Mesendoderm (in vitro differentiated cells): ENCODE data around the gene DCUN1D3.

Source experiments
- DNase-seq: peaks from one replicate; pipeline ENCODE4 v3.0.0; 2013
- H2AK5ac ChIP-seq: 2 replicates; pipeline ENCODE4 v1.6.1; 2013; ENCODE audit warnings: low read length, inconsistent platforms
- H2BK120ac ChIP-seq: 2 replicates; pipeline ENCODE4 v1.6.1; 2013; ENCODE audit warnings: low read depth, mild to moderate bottlenecking, low read length, moderate library complexity, mixed read lengths
- H2BK15ac ChIP-seq: replicated peaks from 2 replicates; pipeline ENCODE4 v1.6.1; 2013; ENCODE audit warnings: low read depth, mild to moderate bottlenecking, moderate library complexity
- H2BK5ac ChIP-seq: 2 replicates; pipeline ENCODE4 v1.6.1; 2013; ENCODE audit warnings: low read length, inconsistent platforms
- H3K18ac ChIP-seq: 2 replicates; pipeline ENCODE4 v1.6.1; 2013; ENCODE audit warnings: mild to moderate bottlenecking, low read length, mixed read lengths
- H3K23ac ChIP-seq: one replicate; pipeline ENCODE4 v1.6.1; 2013; ENCODE audit warnings: low read length
- H3K27ac ChIP-seq: 2 replicates; pipeline ENCODE4 v1.5.1; 2013; ENCODE audit warnings: low read depth, mild to moderate bottlenecking, inconsistent platforms, low read length, moderate library complexity
- H3K27me3 ChIP-seq: 2 replicates; pipeline ENCODE4 v1.6.1; 2013; ENCODE audit warnings: low read length, control low read depth, mild to moderate bottlenecking, inconsistent platforms; ENCODE audit not compliant: insufficient read depth, poor library complexity
- H3K36me3 ChIP-seq: 2 replicates; pipeline ENCODE4 v1.6.1; 2013; ENCODE audit warnings: low read length, inconsistent platforms; ENCODE audit not compliant: control insufficient read depth, insufficient read depth
- H3K4ac ChIP-seq: one replicate; pipeline ENCODE4 v1.6.1; 2013; ENCODE audit warnings: low read depth, mild to moderate bottlenecking, low read length, moderate library complexity
- H3K4me1 ChIP-seq: 2 replicates; pipeline ENCODE4 v1.6.1; 2013; ENCODE audit warnings: low read depth, low read length, inconsistent platforms; ENCODE audit not compliant: control insufficient read depth
- H3K4me2 ChIP-seq: 2 replicates; pipeline ENCODE4 v1.6.1; 2013; ENCODE audit warnings: low read length
- H3K4me3 ChIP-seq: 2 replicates; pipeline ENCODE4 v1.5.1; 2013; ENCODE audit warnings: mild to moderate bottlenecking, low read length
- H3K56ac ChIP-seq: one replicate; pipeline ENCODE4 v1.6.1; 2013; ENCODE audit warnings: low read length
- H3K79me1 ChIP-seq: 2 replicates; pipeline ENCODE4 v1.6.1; 2013; ENCODE audit warnings: low read length, inconsistent platforms
- H3K79me2 ChIP-seq: 2 replicates; pipeline ENCODE4 v1.6.1; 2013; ENCODE audit warnings: mild to moderate bottlenecking, low read length; ENCODE audit not compliant: control insufficient read depth, insufficient read depth
- H3K9ac ChIP-seq: 2 replicates; pipeline ENCODE4 v1.6.1; 2013; ENCODE audit warnings: low read length, inconsistent platforms
- H4K5ac ChIP-seq: one replicate; pipeline ENCODE4 v1.6.1; 2013; ENCODE audit warnings: low read length
- H4K8ac ChIP-seq: one replicate; pipeline ENCODE4 v1.6.1; 2013; ENCODE audit warnings: low read depth, mild to moderate bottlenecking, control low read depth, low read length, moderate library complexity
- WGBS: extraction: QIAGEN DNeasy Blood & Tissue Kit; methylation state at CpG from one replicate; pipeline ENCODE4 v1.1.7; 2013; ENCODE audit warnings: low lambda C conversion rate, missing lambda C conversion rate; ENCODE audit not compliant: insufficient coverage; ENCODE audit errors: extremely low coverage; 5-methylcytosine and 5-hydroxymethylcytosine counted together

Gene DCUN1D3

DNA sequence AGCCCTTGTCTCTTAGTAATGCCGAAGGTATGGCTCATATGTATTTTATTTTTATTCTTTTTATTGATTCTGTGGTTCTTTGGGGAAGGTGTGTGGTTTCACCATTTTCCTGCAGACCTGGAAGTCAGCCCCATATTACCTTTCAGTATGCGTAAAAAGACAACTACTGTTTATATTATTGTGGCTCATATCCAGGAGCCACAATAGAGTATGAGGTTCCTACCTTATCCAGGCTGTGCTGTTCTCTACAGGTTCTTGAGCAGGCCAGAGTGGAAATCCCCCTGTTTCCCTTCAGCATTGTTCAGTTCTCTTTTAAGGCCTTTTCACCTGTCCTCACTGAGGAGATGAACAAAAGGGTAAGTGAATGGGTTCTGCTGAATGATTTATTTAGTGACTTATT is 60.7 kb downstream of the DCUN1D3 start:
- no peak for DNase-seq
- Histone ChIP-seq H3K79me2 (no peaks in the 10 kb centered on the region), H3K27ac (no peak overlapping the region), H3K4me1 (no peaks in the 10 kb centered on the region), H4K8ac (no peak overlapping the region), H3K36me3 (peaks cover 2% of the 10 kb centered on the region), H2BK120ac (no peak overlapping the region), H3K4ac (no peak overlapping the region), H3K9ac (no peak overlapping the region), H2BK15ac (no peak overlapping the region), H3K56ac (no peak overlapping the region), H3K18ac (no peak overlapping the region), H3K4me3 (no peak overlapping the region), H3K23ac (no peak overlapping the region), H2BK5ac (no peak overlapping the region), H2AK5ac (no peak overlapping the region), H3K4me2 (no peak overlapping the region), H3K27me3 (no peaks in the 10 kb centered on the region), H3K79me1 (no peaks in the 10 kb centered on the region), H4K5ac (no peak overlapping the region)
- no CpG with 5 or more reads among the region's 2 CpGs for WGBS

DNA sequence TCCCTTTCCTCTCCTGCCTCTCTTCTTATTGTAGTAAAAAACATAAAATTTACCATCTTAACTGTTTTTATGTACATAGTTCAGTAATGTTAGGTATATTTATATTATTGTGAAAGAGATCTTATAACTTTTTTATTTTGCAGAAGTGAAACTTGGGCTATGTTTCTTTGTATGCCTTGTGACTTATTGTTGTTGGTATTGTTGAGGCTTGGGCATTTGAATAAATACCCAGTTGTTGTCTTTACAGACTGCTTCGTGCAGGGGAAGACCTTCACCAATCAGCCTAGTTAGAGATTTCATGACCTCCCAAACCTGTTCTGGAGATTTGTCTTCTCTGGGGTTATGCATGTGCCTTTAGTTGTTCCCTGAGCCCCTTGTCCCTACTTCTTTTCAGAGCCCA is 61.9 kb downstream of the DCUN1D3 start:
- no peak overlapping the region for H3K27ac ChIP-seq
- no peak overlapping the region for H3K4me3 ChIP-seq
- no peak overlapping the region for H2AK5ac ChIP-seq
- no peak overlapping the region for H2BK5ac ChIP-seq
- no peaks in the 10 kb centered on the region for H3K79me2 ChIP-seq
- H3K36me3 ChIP-seq, result peaks cover 2% of the 10 kb centered on the region
- H3K79me1 ChIP-seq, result no peaks in the 10 kb centered on the region
- H3K4me2 ChIP-seq, result no peak overlapping the region
- no peak overlapping the region for H3K23ac ChIP-seq
- DNase-seq, result no peak
- H3K9ac ChIP-seq, result no peak overlapping the region
- H4K8ac ChIP-seq, result no peak overlapping the region
- no peak overlapping the region for H4K5ac ChIP-seq
- H3K18ac ChIP-seq, result no peak overlapping the region
- no peak overlapping the region for H2BK15ac ChIP-seq
- WGBS, result no CpG with 5 or more reads among the region's 1 CpG
- H3K4ac ChIP-seq, result no peak overlapping the region
- no peak overlapping the region for H3K56ac ChIP-seq
- H3K4me1 ChIP-seq, result no peaks in the 10 kb centered on the region
- no peaks in the 10 kb centered on the region for H3K27me3 ChIP-seq
- no peak overlapping the region for H2BK120ac ChIP-seq

DNA sequence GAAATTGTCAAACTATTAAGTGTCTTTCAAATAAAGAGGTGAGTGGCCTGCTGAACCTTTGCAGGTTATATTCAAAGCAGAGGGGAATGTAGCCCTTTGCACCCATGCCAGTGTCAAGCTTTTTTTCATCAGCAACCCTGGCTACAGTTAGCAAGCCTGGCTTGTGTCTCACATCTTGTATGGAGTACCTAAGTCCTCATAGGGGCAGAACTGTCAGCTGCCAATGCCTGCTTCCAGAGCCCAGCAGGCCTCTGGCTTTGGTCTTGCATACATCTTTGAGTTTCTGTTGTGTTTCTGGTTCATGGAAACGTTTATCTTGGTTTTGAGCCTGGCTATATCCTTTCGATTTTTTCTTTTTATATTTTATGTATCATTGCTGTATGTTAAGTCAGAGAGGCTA is 67.1 kb downstream of the DCUN1D3 start:
- no peak overlapping the region for H3K18ac ChIP-seq
- H3K23ac ChIP-seq, result no peak overlapping the region
- H3K56ac ChIP-seq, result no peak overlapping the region
- H3K4me1 ChIP-seq, result no peaks in the 10 kb centered on the region
- no peak overlapping the region for H3K9ac ChIP-seq
- H3K4me3 ChIP-seq, result no peak overlapping the region
- no peak overlapping the region for H3K4me2 ChIP-seq
- no peaks in the 10 kb centered on the region for H3K79me2 ChIP-seq
- no peaks in the 10 kb centered on the region for H3K27me3 ChIP-seq
- H4K8ac ChIP-seq, result no peak overlapping the region
- H3K4ac ChIP-seq, result no peak overlapping the region
- no CpG with 5 or more reads among the region's 2 CpGs for WGBS
- no peak for DNase-seq
- H3K79me1 ChIP-seq, result no peaks in the 10 kb centered on the region
- H3K36me3 ChIP-seq, result no peaks in the 10 kb centered on the region
- no peak overlapping the region for H2BK15ac ChIP-seq
- H2AK5ac ChIP-seq, result no peak overlapping the region
- H4K5ac ChIP-seq, result no peak overlapping the region
- no peak overlapping the region for H2BK120ac ChIP-seq
- H2BK5ac ChIP-seq, result no peak overlapping the region
- H3K27ac ChIP-seq, result no peak overlapping the region

DNA sequence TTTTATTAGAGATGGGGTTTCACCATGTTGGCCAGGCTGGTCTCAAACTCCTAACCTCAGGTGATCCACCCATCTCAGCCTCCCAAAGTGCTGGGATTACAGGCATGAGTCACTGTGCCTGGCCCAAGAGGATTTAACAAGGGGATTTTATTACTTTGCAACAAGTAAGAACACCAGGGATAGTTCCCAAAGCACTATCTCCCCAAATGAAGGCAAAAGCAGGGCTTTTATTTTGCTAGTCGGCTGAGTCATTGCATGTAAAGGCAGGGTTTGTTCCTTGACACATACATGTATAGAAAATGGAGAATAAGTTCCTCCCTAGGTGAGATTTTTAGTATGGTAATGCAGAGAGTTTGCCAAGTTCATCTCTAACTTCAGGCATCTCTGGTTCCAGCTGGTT is 69.8 kb downstream of the DCUN1D3 start:
- Histone ChIP-seq H2BK120ac (no peak overlapping the region), H4K8ac (no peak overlapping the region), H3K18ac (no peak overlapping the region), H3K4me3 (no peak overlapping the region), H2BK5ac (no peak overlapping the region), H3K36me3 (no peaks in the 10 kb centered on the region), H3K56ac (no peak overlapping the region), H3K9ac (no peak overlapping the region), H3K4ac (no peak overlapping the region), H2AK5ac (no peak overlapping the region), H3K4me2 (no peak overlapping the region), H3K79me1 (no peaks in the 10 kb centered on the region), H2BK15ac (no peak overlapping the region), H3K79me2 (no peaks in the 10 kb centered on the region), H4K5ac (no peak overlapping the region), H3K27ac (no peak overlapping the region), H3K4me1 (no peaks in the 10 kb centered on the region), H3K23ac (no peak overlapping the region), H3K27me3 (no peaks in the 10 kb centered on the region)
- no peak for DNase-seq
- no CpG with 5 or more reads among the region's 1 CpG for WGBS

DNA sequence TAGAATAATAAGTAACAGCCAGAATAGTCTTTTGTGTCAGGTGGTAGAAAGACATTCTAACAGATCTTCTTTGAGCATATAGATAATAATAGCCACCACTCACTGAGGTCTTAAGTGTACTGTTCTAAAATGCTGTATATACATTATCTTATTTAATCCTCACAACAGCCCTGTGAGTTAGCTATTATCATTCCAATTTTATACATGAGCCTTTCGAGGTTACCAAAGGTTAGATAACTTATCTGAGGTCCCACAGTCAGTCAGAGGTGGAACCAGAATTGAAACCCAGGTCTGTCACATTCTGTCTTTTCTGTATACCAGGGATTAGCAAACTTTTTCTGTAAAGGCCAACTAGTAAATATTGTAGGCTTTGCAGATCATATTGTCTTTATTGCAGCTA is 70.6 kb downstream of the DCUN1D3 start:
- Histone ChIP-seq H3K4me1 (no peaks in the 10 kb centered on the region), H4K5ac (no peak overlapping the region), H3K79me1 (no peaks in the 10 kb centered on the region), H4K8ac (no peak overlapping the region), H3K4me2 (no peak overlapping the region), H3K18ac (no peak overlapping the region), H3K36me3 (no peaks in the 10 kb centered on the region), H3K27ac (no peak overlapping the region), H2BK15ac (no peak overlapping the region), H3K9ac (no peak overlapping the region), H3K79me2 (no peaks in the 10 kb centered on the region), H3K4ac (no peak overlapping the region), H3K56ac (no peak overlapping the region), H2BK120ac (no peak overlapping the region), H3K4me3 (no peak overlapping the region), H2AK5ac (no peak overlapping the region), H2BK5ac (no peak overlapping the region), H3K23ac (no peak overlapping the region), H3K27me3 (no peaks in the 10 kb centered on the region)
- no CpG with 5 or more reads among the region's 1 CpG for WGBS
- no peak for DNase-seq

DNA sequence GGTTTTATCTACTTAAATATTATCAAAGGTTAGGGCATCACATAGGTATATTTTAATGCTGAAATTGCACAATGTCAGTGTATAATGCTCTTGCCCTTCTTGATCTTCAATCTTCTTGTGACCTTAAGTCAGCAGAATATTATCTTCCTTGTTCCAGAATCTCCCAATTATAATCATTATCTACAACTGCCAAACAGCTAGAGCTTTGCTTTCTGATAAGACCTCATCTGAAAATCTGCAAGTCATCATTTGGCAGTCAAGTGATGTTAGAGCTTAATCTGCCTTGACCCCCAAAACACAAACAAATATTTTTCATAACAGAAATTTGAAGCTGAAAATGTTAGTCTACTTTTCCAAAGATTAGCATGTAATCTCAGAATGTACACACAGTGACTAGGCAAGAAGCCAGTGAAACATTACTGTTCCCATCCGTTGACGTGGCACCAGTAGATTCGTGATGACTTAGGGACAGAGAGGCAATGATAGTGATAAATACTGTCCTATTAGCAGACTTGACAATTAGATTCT is 74.1 kb downstream of the DCUN1D3 start:
- Histone ChIP-seq H2AK5ac (no peak overlapping the region), H3K4ac (no peak overlapping the region), H3K18ac (no peak overlapping the region), H2BK5ac (no peak overlapping the region), H3K23ac (no peak overlapping the region), H2BK120ac (no peak overlapping the region), H3K36me3 (no peaks in the 10 kb centered on the region), H3K79me2 (no peaks in the 10 kb centered on the region), H2BK15ac (no peak overlapping the region), H3K27ac (no peak overlapping the region), H4K5ac (no peak overlapping the region), H3K4me2 (no peak overlapping the region), H3K4me1 (no peaks in the 10 kb centered on the region), H3K79me1 (no peaks in the 10 kb centered on the region), H3K4me3 (no peak overlapping the region), H4K8ac (no peak overlapping the region), H3K27me3 (no peaks in the 10 kb centered on the region), H3K56ac (no peak overlapping the region), H3K9ac (no peak overlapping the region)
- no peak for DNase-seq
- WGBS, result no CpG with 5 or more reads among the region's 3 CpGs
